ENCODE measurements around the gene CHKB. TPM values are rescaled to one million over a fixed set of nuclear protein-coding genes. Genes with fewer than 3 reads are reported as not detected.

The CHKB gene
- total and polyA plus RNA-seq, 2 of the 8 experiments (the other 6 are each of a cell fraction or from before 2014, with no cell fraction given) = 27.9 to 42.2 TPM

DNA sequence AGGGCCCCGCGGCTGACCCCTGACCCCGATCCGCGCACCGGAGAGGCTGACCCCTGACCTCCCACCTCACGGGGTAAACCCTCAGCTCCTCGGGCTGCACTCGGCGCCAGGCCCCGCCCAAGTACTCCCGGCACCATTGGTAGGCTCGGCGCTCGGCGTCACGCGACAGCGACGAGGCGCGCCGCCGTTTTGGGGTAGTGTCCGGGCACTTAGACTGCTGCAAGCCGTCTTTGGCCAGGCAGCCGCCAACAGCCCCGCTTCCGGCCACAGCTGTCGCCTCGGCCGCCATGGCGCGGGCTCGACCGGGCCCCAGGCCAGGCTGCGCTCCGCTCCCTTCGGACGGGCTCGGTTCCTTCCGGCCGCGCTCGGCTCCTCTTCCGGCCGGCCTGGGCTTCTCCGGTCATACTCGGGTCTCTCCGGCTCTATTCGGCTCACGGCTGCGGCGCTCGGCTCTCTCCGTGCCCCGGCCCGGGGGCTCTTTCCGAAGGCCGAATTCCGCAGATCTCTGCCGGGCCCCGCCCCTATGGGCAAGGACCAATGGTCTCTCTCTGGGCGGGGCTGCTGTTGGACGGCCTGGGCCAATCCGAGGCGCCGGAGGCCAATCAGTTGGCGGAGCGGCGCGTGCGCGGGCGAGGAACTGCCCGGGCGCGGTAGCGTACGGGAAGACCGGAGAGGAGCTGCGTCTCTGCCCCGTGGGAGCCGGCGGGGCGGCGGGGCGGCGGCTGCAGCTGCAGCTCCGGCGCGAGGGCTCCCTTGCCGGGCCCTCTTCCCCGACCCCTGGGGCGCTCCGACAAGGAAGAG, at the start of gene CHKB (continued):
- TF ChIP-seq, protein P1, sequence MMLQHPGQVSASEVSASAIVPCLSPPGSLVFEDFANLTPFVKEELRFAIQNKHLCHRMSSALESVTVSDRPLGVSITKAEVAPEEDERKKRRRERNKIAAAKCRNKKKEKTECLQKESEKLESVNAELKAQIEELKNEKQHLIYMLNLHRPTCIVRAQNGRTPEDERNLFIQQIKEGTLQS (IDR thresholded peaks at IDR 0.05; ENCODE audit: insufficient read depth, low read depth, low read length) = 0 out of 2 replicates have a peak, but pooled peaks have one; percentile 33
- TF ChIP-seq ATF2 (IDR thresholded peaks at IDR 0.05; ENCODE audit: low read length) (no peak), ZNF274 (IDR thresholded peaks at IDR 0.05; ENCODE audit: borderline replicate concordance, extremely low read depth, low read length) (no peak), EZH2 (IDR thresholded peaks at IDR 0.05; ENCODE audit: low read depth, low read length, severe bottlenecking) (no peak), RFX5 (IDR thresholded peaks at IDR 0.05; ENCODE audit: borderline replicate concordance, low read depth, low read length) (no peak), GTF2F1 (IDR thresholded peaks at IDR 0.05; ENCODE audit: borderline replicate concordance, low read depth, low read length) (no peak), TBP (IDR thresholded peaks at IDR 0.05; ENCODE audit: low read depth, low read length) (peak; percentile 52; the same call in 1 of the 2 replicates), JUN (IDR thresholded peaks at IDR 0.05; ENCODE audit: low read depth, low read length) (no peak), KDM4A (IDR thresholded peaks at IDR 0.05; ENCODE audit: low read depth, low read length, severe bottlenecking) (peak; percentile 70), CTBP2 (IDR thresholded peaks at IDR 0.05; ENCODE audit: borderline replicate concordance, insufficient read depth, insufficient read length, low read length) (no peak), BRCA1 (IDR thresholded peaks at IDR 0.05; ENCODE audit: low read depth, low read length) (no peak), CTCF (IDR thresholded peaks at IDR 0.05; ENCODE audit: control extremely low read depth in 1 of 3, insufficient read depth in 1 of 3, low read depth in 1 of 3, low read length in 3 of 3) (no peak), EGR1 (IDR thresholded peaks at IDR 0.05; ENCODE audit: borderline replicate concordance, low read depth, low read length) (no peak), KDM1A (IDR thresholded peaks at IDR 0.05; ENCODE audit: borderline replicate concordance, low read length) (no peak), RNF2 (IDR thresholded peaks at IDR 0.05; ENCODE audit: borderline replicate concordance, low read depth, low read length, missing control alignments, poor library complexity, severe bottlenecking) (no peak), SUZ12 (IDR thresholded peaks at IDR 0.05; ENCODE audit: low read length) (no peak)
- TF ChIP-seq, protein P2, sequence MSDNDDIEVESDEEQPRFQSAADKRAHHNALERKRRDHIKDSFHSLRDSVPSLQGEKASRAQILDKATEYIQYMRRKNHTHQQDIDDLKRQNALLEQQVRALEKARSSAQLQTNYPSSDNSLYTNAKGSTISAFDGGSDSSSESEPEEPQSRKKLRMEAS (IDR thresholded peaks at IDR 0.05) = 0 out of 2 replicates have a peak, but pooled peaks have one; percentile 35
